Stimulated activated CD4-positive, alpha-beta T cell treated with anti-CD3 and anti-CD28 coated beads, Interleukin-12 subunit alpha, Interleukin-12 subunit beta, amount 100 ng/mL, for 48 hours (primary cell): ENCODE measurements around the gene PILRB.

Experiments used
- DNase-seq, 3 donors: peaks; one replicate each; pipeline ENCODE4 v3.0.0-alpha.2; 2020; ENCODE audit warnings: low read depth in 2 of 3, low spot score in 1 of 3

PILRB gene

DNA sequence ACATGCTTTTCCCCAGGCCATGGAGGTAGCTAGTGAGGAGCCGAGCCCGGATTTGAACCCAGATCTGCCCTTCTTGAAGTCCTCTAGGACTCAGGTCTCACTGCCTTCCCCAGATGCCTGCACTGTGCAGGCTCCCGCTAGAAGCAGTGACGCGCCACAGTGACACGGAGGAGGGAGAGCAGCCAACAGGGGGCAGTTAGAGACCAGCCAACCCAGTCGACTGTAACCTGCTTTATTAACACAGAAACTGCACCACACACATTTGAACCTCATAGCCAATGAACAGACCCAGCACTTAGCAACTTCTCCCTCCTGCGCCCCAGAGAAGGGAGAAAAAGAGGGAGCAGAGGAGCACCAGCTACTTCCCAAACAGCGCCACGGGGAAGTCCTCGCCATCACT lies 42.7 kb downstream of the PILRB start:
- DNase-seq, result no peak

GRCh38 chr7:100401811-100402210 lies 43.9 kb downstream of the PILRB start:
- no peak for DNase-seq

- DNase-seq, result no peak
Observed at GRCh38 chr7:100402241-100402640, 44.3 kb downstream of the PILRB start.

GRCh38 chr7:100406767-100407166 lies 48.9 kb downstream of the PILRB start:
- DNase-seq, result no peak

DNA sequence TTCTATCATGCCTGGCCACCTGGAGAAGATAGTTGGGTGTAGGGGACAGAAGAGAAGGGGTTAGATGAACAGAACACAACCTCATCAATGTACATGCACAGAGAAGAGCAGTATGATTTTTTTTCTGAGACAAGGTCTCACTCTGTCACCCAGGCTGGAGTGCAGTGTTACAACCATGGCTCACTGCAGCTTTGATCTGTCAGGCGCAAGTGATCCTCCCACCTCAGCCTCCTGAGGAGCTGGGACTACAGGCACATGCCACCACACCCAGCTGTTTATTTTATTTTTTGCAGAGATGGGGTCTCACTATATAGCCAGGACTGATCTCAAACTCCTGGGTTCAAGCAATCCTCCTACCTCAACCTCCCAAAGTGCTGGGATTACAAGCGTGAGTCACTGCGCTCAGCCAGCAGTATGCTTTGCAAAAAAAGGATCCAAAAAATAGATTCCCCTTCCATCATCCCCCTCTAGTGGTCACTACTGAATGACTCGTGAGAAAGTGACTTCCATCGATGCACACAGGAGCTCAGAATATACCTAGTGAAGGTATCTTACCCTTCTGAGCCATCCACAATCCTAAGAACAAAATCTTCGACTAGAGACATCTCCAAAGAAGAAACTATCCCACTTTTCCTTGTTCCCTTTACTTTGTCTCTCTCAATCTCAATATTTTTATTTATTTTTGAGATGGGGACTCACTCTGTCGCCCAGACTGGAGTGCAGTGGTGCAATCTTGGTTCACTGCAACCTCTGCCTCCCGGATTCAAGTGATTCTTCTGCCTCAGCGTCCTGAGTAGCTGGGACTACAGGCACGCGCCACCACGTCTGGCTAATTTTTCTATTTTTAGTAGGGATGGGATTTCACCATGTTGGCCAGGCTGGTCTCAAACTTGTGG lies 49.6 kb downstream of the PILRB start:
- DNase-seq, result peak in 1 of 3 donors; percentile 56

GRCh38 chr7:100411101-100411500 lies 53.2 kb downstream of the PILRB start:
- DNase-seq, result no peak

GRCh38 chr7:100413346-100413745 lies 55.4 kb downstream of the PILRB start:
- no peak for DNase-seq

DNA sequence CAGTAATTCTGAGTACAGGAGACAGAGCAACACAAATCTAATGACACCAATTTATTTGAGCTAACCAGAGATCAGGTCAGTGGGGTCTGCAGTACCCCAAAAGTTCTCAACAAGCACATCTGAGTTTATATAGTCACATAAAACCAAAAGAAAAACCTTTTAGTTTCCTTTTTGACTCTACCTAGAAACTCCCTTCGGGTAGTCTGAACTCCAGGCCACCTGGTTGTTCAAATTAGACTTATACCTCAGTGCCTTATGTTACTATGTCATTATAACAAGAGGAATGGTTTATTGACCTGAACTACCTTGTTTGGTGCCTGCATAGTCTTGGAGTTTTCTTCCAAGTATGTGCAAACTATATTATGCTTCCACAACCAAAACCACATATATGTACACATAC lies 56.0 kb downstream of the PILRB start:
- DNase-seq, result no peak

GRCh38 chr7:100415448-100415847 lies 57.5 kb downstream of the PILRB start:
- no peak for DNase-seq
